ENCODE results near the gene PIEZO1. TPM values are rescaled to one million over a fixed set of nuclear protein-coding genes. Genes with fewer than 3 reads are reported as not detected.

Gene PIEZO1
- total RNA-seq, 4 donors from 2014 or later: 105 to 248 (median 172) TPM

- Histone ChIP-seq H3K4me1 (peaks cover 0 to 17% (median 0%) of the 10 kb centered on the region in 3 donors), H3K36me3 (peaks cover 0 to 75% of the 10 kb centered on the region in 2 donors), H3K4me3 (no peak overlapping the region), H3K27me3 (no peaks in the 10 kb centered on the region), H3K27ac (no peak overlapping the region), H3K9me3 (no peaks in the 10 kb centered on the region)
- ATAC-seq: no peak
- no peak for TF ChIP-seq POLR2AphosphoS5 (IDR thresholded peaks at IDR 0.05)
- no peak for TF ChIP-seq EP300 (IDR thresholded peaks at IDR 0.05)
- no peak for TF ChIP-seq POLR2A (IDR thresholded peaks at IDR 0.05)
- TF ChIP-seq CTCF (IDR thresholded peaks at IDR 0.05): no peak
- 74 to 83% methylated on average over 6 to 9 of the region's 57 CpGs for WGBS, 2 donors (ENCODE audit: low coverage in 1 of 2)
These were observed 69.5 kb downstream of the PIEZO1 start for GRCh38 chr16:88715312-88716190.

- H3K27ac ChIP-seq: no peak overlapping the region
- whole genome bisulfite sequencing, 2 donors (ENCODE audit: low coverage in 1 of 2): 88% methylated on average over 9 of the region's 42 CpGs; no CpG with 5 or more reads in 1 of the 2 donors
- no peak for TF ChIP-seq POLR2A (IDR thresholded peaks at IDR 0.05)
- no peak for TF ChIP-seq EP300 (IDR thresholded peaks at IDR 0.05)
- TF ChIP-seq POLR2AphosphoS5 (IDR thresholded peaks at IDR 0.05): no peak
- no peak for TF ChIP-seq CTCF (IDR thresholded peaks at IDR 0.05)
- peaks cover 0 to 73% of the 10 kb centered on the region in 2 donors for H3K36me3 ChIP-seq
- H3K4me1 ChIP-seq: peaks cover 0 to 13% (median 0%) of the 10 kb centered on the region in 3 donors
- H3K9me3 ChIP-seq: no peaks in the 10 kb centered on the region
- no peak for ATAC-seq
- H3K4me3 ChIP-seq: no peak overlapping the region
- no peaks in the 10 kb centered on the region for H3K27me3 ChIP-seq
These were observed 70.4 kb downstream of the PIEZO1 start for GRCh38 chr16:88714420-88715302.

GRCh38 chr16:88713568-88714419 lies 71.2 kb downstream of the PIEZO1 start:
- TF ChIP-seq CTCF (IDR thresholded peaks at IDR 0.05) (no peak), POLR2A (IDR thresholded peaks at IDR 0.05) (no peak), POLR2AphosphoS5 (IDR thresholded peaks at IDR 0.05) (no peak), EP300 (IDR thresholded peaks at IDR 0.05) (no peak)
- Histone ChIP-seq H3K27me3 (no peaks in the 10 kb centered on the region), H3K27ac (no peak overlapping the region), H3K4me3 (no peak overlapping the region), H3K36me3 (peaks cover 0 to 68% of the 10 kb centered on the region in 2 donors), H3K9me3 (no peaks in the 10 kb centered on the region), H3K4me1 (peaks cover 0 to 5% (median 0%) of the 10 kb centered on the region in 3 donors)
- no CpG with 5 or more reads among the region's 30 CpGs for WGBS, 2 donors (ENCODE audit: low coverage in 1 of 2)
- no peak for ATAC-seq

- H3K36me3 ChIP-seq: peaks cover 0 to 65% of the 10 kb centered on the region in 2 donors
- H3K4me1 ChIP-seq: peaks cover 0 to 6% (median 0%) of the 10 kb centered on the region in 3 donors
- no peak overlapping the region for H3K4me3 ChIP-seq
- TF ChIP-seq POLR2AphosphoS5 (IDR thresholded peaks at IDR 0.05) (no peak), EP300 (IDR thresholded peaks at IDR 0.05) (no peak), CTCF (IDR thresholded peaks at IDR 0.05) (no peak), POLR2A (IDR thresholded peaks at IDR 0.05) (no peak)
- H3K27me3 ChIP-seq: no peaks in the 10 kb centered on the region
- H3K9me3 ChIP-seq: no peaks in the 10 kb centered on the region
- H3K27ac ChIP-seq: no peak overlapping the region
- no peak for ATAC-seq
- no CpG with 5 or more reads among the region's 15 CpGs for WGBS, 2 donors (ENCODE audit: low coverage in 1 of 2)
These were observed 72.0 kb downstream of the PIEZO1 start for GRCh38 chr16:88713054-88713453.
